H9 (cell line): Measurements from ENCODE around the gene SDK1. TPM values are rescaled to one million over a fixed set of nuclear protein-coding genes. Genes with fewer than 3 reads are reported as not detected.

ENCODE experiments used
- DNase-seq: peaks from one replicate; pipeline ENCODE4 v3.0.0-alpha.2; 2017
- H2AFZ ChIP-seq: one replicate; pipeline ENCODE4 v1.6.1; 2013; ENCODE audit warnings: mild to moderate bottlenecking, low read length, control low read depth, moderate library complexity
- H2AK5ac ChIP-seq: 2 replicates; pipeline ENCODE4 v1.6.1; 2013; ENCODE audit warnings: low read length, control low read depth, mixed read lengths; ENCODE audit not compliant: insufficient read length
- H2BK120ac ChIP-seq: one replicate; pipeline ENCODE4 v1.6.1; 2013; ENCODE audit warnings: low read depth, mild to moderate bottlenecking, low read length, control low read depth, inconsistent platforms; ENCODE audit not compliant: poor library complexity, severe bottlenecking
- H2BK12ac ChIP-seq: 2 replicates; pipeline ENCODE4 v1.6.1; 2013; ENCODE audit warnings: low read length, control low read depth, mixed read lengths, low read depth; ENCODE audit not compliant: insufficient read length
- H2BK15ac ChIP-seq: 2 replicates; pipeline ENCODE4 v1.6.1; 2013; ENCODE audit warnings: low read depth, low read length, control low read depth
- H2BK20ac ChIP-seq: one replicate; pipeline ENCODE4 v1.6.1; 2013; ENCODE audit warnings: low read depth, mild to moderate bottlenecking, low read length, control low read depth, inconsistent platforms; ENCODE audit not compliant: poor library complexity, severe bottlenecking
- H2BK5ac ChIP-seq: 2 replicates; pipeline ENCODE4 v1.6.1; 2013; ENCODE audit warnings: low read length, control low read depth, mixed read lengths; ENCODE audit not compliant: insufficient read length
- H3K14ac ChIP-seq: 2 replicates; pipeline ENCODE4 v1.6.1; 2013; ENCODE audit warnings: low read length, control low read depth; ENCODE audit not compliant: insufficient read depth
- H3K18ac ChIP-seq: 2 replicates; pipeline ENCODE4 v1.6.1; 2013; ENCODE audit warnings: low read depth, mild to moderate bottlenecking, mixed read lengths, low read length, control low read depth; ENCODE audit not compliant: insufficient read length
- H3K23ac ChIP-seq: 2 replicates; pipeline ENCODE4 v1.6.1; 2013; ENCODE audit warnings: low read length, control low read depth, mixed read lengths, low read depth; ENCODE audit not compliant: insufficient read length
- H3K23me2 ChIP-seq: 2 replicates; pipeline ENCODE4 v1.6.1; 2013; ENCODE audit warnings: low read depth, mild to moderate bottlenecking, mixed read lengths, low read length, control low read depth; ENCODE audit not compliant: insufficient read length, poor library complexity, severe bottlenecking
- H3K27ac ChIP-seq: 2 replicates; pipeline ENCODE4 v1.5.1; 2013; ENCODE audit warnings: low read length, control low read depth, mixed read lengths, low read depth; ENCODE audit not compliant: insufficient read length
- H3K27me3 ChIP-seq: 2 replicates; pipeline ENCODE4 v1.6.1; 2013; ENCODE audit warnings: low read length, control low read depth, inconsistent platforms; ENCODE audit not compliant: insufficient read depth
- H3K4ac ChIP-seq: 2 replicates; pipeline ENCODE4 v1.6.1; 2013; ENCODE audit warnings: low read depth, mild to moderate bottlenecking, control low read depth, inconsistent platforms, low read length, moderate library complexity
- H3K4me1 ChIP-seq: 2 replicates; pipeline ENCODE4 v1.6.1; 2013; ENCODE audit warnings: low read length, control low read depth, inconsistent platforms; ENCODE audit not compliant: insufficient read depth
- H3K4me2 ChIP-seq: 2 replicates; pipeline ENCODE4 v1.6.1; 2013; ENCODE audit warnings: low read length, control low read depth, mixed read lengths; ENCODE audit not compliant: insufficient read length, insufficient read depth
- H3K56ac ChIP-seq: 2 replicates; pipeline ENCODE4 v1.6.1; 2013; ENCODE audit warnings: low read depth, mild to moderate bottlenecking, mixed read lengths, low read length, control low read depth; ENCODE audit not compliant: insufficient read length
- H3K79me1 ChIP-seq: 2 replicates; pipeline ENCODE4 v1.6.1; 2013; ENCODE audit warnings: low read depth, mild to moderate bottlenecking, moderate library complexity, low read length, control low read depth, inconsistent platforms; ENCODE audit not compliant: insufficient read depth, poor library complexity, severe bottlenecking
- H3K79me2 ChIP-seq: 2 replicates; pipeline ENCODE4 v1.6.1; 2013; ENCODE audit warnings: low read length, control low read depth, inconsistent platforms; ENCODE audit not compliant: insufficient read depth
- H3K9ac ChIP-seq: 2 replicates; pipeline ENCODE4 v1.6.1; 2013; ENCODE audit warnings: low read length, control low read depth, mixed read lengths; ENCODE audit not compliant: insufficient read length; ENCODE audit errors: extremely low read depth
- H3K9me3 ChIP-seq: one replicate; pipeline ENCODE4 v1.6.1; 2013; ENCODE audit warnings: low read depth, low read length, inconsistent platforms; ENCODE audit not compliant: control insufficient read depth
- H3T11ph ChIP-seq: one replicate; pipeline ENCODE4 v1.6.1; 2013; ENCODE audit warnings: mild to moderate bottlenecking, low read length, control low read depth, inconsistent platforms
- H4K20me1 ChIP-seq: one replicate; pipeline ENCODE4 v1.6.1; 2013; ENCODE audit not compliant: control insufficient read depth, insufficient read length, insufficient read depth
- H4K5ac ChIP-seq: 2 replicates; pipeline ENCODE4 v1.6.1; 2013; ENCODE audit warnings: low read depth, mild to moderate bottlenecking, mixed read lengths, low read length, control low read depth; ENCODE audit not compliant: insufficient read length
- H4K8ac ChIP-seq: replicated peaks from 2 replicates; pipeline ENCODE4 v1.6.1; 2013; ENCODE audit warnings: low read length, control low read depth, mixed read lengths, low read depth; ENCODE audit not compliant: insufficient read length
- H4K91ac ChIP-seq: 2 replicates; pipeline ENCODE4 v1.6.1; 2013; ENCODE audit warnings: low read depth, mild to moderate bottlenecking, moderate library complexity, mixed read lengths, low read length, control low read depth; ENCODE audit not compliant: insufficient read length
- H3K27ac Mint-ChIP-seq, 3 experiments: 2 replicates in 2 of 3; 3 replicates in 1 of 3; pipeline ENCODE4 v1.8.0; 2020 to 2021; ENCODE audit warnings: mixed read lengths in 3 of 3, mild to moderate bottlenecking in 1 of 3, moderate library complexity in 1 of 3
- H3K27me3 Mint-ChIP-seq: 2 replicates; pipeline ENCODE4 v1.8.0; 2021; ENCODE audit warnings: low read depth, mild to moderate bottlenecking, moderate library complexity, mixed read lengths
- H3K36me3 Mint-ChIP-seq, 3 experiments: 2 replicates in 2 of 3; 3 replicates in 1 of 3; pipeline ENCODE4 v1.8.0; 2020 to 2021; ENCODE audit warnings: low read depth in 3 of 3, mixed read lengths in 3 of 3; ENCODE audit not compliant: insufficient read depth in 1 of 3
- H3K4me1 Mint-ChIP-seq, 2 experiments: 2 replicates each; pipeline ENCODE4 v1.8.0; 2020; ENCODE audit warnings: mixed read lengths in 2 of 2
- H3K4me3 Mint-ChIP-seq, 2 experiments: 2 replicates in 1 of 2; 3 replicates in 1 of 2; pipeline ENCODE4 v1.8.0; 2020 to 2021; ENCODE audit warnings: mild to moderate bottlenecking in 2 of 2, mixed read lengths in 2 of 2, moderate library complexity in 1 of 2
- H3K9me3 Mint-ChIP-seq, 2 experiments: 2 replicates in 1 of 2; 3 replicates in 1 of 2; pipeline ENCODE4 v1.8.0; 2020; ENCODE audit warnings: mild to moderate bottlenecking in 2 of 2, mixed read lengths in 2 of 2, moderate library complexity in 1 of 2
- CTCF ChIP-seq: fragments of 200-600 bp; sonication (generic); conservative IDR thresholded peaks from 3 replicates; pipeline ENCODE4 v1.8.0; 2021; ENCODE audit warnings: antibody characterized with exemption, mild to moderate bottlenecking
- WGBS: extraction: QIAGEN DNeasy Blood & Tissue Kit; methylation state at CpG from one replicate; pipeline ENCODE4 v1.1.7; 2013; ENCODE audit warnings: missing lambda C conversion rate, low lambda C conversion rate, mixed read lengths; ENCODE audit not compliant: insufficient read length; ENCODE audit errors: extremely low coverage; 5-methylcytosine and 5-hydroxymethylcytosine counted together
- total RNA-seq: library from RNA; stranded (reverse); gene quantifications from 2 replicates; pipeline ENCODE4 v1.2.1, GENCODE V29; 2021

The SDK1 gene
- total RNA-seq, 1 experiment from 2014 or later: 8.7 TPM

GRCh38 chr7:4066206-4066605 is 765.2 kb downstream of the SDK1 start:
- H3T11ph ChIP-seq: no peak overlapping the region
- no peak overlapping the region for H4K8ac ChIP-seq
- H3K4me2 ChIP-seq: no peak overlapping the region
- H3K27ac Mint-ChIP-seq: peak overlapping the region in 1 of 3 experiments; percentile 70; a peak in 1 of 7 replicates
- H3K4me1 ChIP-seq: no peaks in the 10 kb centered on the region; the same call in 1 of the 2 replicates
- no peaks in the 10 kb centered on the region for H3K79me1 ChIP-seq
- H2BK120ac ChIP-seq: no peak overlapping the region
- no CpG with 5 or more reads among the region's 10 CpGs for WGBS
- H4K20me1 ChIP-seq: no peaks in the 10 kb centered on the region
- H3K27ac ChIP-seq: no peak overlapping the region
- no peaks in the 10 kb centered on the region for H3K9me3 Mint-ChIP-seq
- DNase-seq: no peak
- no peak overlapping the region for H2BK15ac ChIP-seq
- H3K27me3 ChIP-seq: no peaks in the 10 kb centered on the region
- H2BK5ac ChIP-seq: no peak overlapping the region
- no peak overlapping the region for H3K9ac ChIP-seq
- H3K36me3 Mint-ChIP-seq: peaks cover 0 to 3% (median 2%) of the 10 kb centered on the region in 3 experiments; a peak in 2 of 7 replicates
- H3K56ac ChIP-seq: no peak overlapping the region
- no peak overlapping the region for H2AFZ ChIP-seq
- H4K91ac ChIP-seq: no peak overlapping the region
- H3K14ac ChIP-seq: no peak overlapping the region
- no peak overlapping the region for H3K4me3 Mint-ChIP-seq
- no peaks in the 10 kb centered on the region for H3K27me3 Mint-ChIP-seq
- no peak overlapping the region for H2AK5ac ChIP-seq
- no peak overlapping the region for H2BK20ac ChIP-seq
- H3K18ac ChIP-seq: no peak overlapping the region
- no peaks in the 10 kb centered on the region for H3K9me3 ChIP-seq
- no peak overlapping the region for H4K5ac ChIP-seq
- no peak for TF ChIP-seq CTCF
- no peak overlapping the region for H3K4ac ChIP-seq
- H3K23ac ChIP-seq: no peak overlapping the region
- H3K79me2 ChIP-seq: no peaks in the 10 kb centered on the region
- no peaks in the 10 kb centered on the region for H3K23me2 ChIP-seq
- H2BK12ac ChIP-seq: no peak overlapping the region
- peaks cover 11 to 24% of the 10 kb centered on the region in 2 experiments for H3K4me1 Mint-ChIP-seq
